HG02623 (cell line): Measurements from ENCODE around the gene RNF123.

Experiments used
- ATAC-seq: cut with Tn5 transposase; IDR thresholded peaks from one replicate; pipeline ENCODE4 v1.9.1; 2021; ENCODE audit warnings: moderate library complexity; ENCODE audit not compliant: unreplicated experiment

The RNF123 gene

GRCh38 chr3:49689046-49689907, at the start of gene RNF123, which contains the start of gene MST1:
Gene RNF123 (plus strand): TSS chr3:49689557. CDS start chr3:49691166, 1,609 bp downstream.
Gene MST1 (minus strand): TSS chr3:49689474. CDS start chr3:49688691, 783 bp downstream.
- ATAC-seq: peak; percentile 38

DNA sequence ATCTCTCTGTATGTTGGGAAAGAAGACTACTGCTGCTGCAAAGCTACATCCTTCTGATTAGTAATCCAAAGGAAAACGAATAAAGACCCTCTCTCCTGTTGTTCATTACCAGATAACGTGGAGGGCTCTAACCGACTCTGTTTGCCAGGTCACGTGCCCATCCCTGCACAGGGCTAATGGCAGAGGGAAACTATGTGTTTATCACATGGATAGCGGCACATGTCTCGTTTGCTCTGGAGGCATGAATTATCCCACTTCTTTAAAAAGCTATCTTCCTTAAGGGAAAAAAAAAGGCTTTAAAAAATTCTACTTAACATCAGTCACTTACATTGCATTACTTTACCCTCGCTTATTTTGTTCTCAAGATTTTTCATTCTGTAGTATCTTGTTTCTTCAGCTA, 48.1 kb upstream of the RNF123 start:
- no peak for ATAC-seq

GRCh38 chr3:49641921-49642707, 47.2 kb upstream of the RNF123 start:
- ATAC-seq: no peak

GRCh38 chr3:49642708-49643145, 46.6 kb upstream of the RNF123 start:
- no peak for ATAC-seq

DNA sequence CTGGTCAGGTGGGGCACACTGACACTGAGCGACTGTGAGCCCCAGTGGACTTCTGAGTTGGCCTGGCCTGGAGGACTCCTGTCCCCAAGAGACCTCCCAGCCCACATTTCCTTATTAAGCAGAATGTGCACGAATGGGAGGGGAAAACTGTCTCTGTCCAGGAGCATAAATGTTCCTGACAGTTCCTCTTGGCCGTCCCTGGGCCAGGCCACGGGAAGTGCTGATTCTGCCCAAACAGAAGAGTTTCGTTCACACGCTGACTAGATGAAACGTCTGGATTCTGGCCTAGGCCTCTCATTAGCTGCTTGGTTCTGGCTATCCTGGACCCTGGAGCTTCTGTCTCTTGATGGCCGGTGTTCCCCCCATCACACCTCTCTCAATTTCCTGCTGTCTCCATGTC, 44.7 kb upstream of the RNF123 start:
- no peak for ATAC-seq

GRCh38 chr3:49646236-49646635, 43.1 kb upstream of the RNF123 start:
- no peak for ATAC-seq

- ATAC-seq: no peak
These were observed 41.6 kb upstream of the RNF123 start for GRCh38 chr3:49647741-49648140.

DNA sequence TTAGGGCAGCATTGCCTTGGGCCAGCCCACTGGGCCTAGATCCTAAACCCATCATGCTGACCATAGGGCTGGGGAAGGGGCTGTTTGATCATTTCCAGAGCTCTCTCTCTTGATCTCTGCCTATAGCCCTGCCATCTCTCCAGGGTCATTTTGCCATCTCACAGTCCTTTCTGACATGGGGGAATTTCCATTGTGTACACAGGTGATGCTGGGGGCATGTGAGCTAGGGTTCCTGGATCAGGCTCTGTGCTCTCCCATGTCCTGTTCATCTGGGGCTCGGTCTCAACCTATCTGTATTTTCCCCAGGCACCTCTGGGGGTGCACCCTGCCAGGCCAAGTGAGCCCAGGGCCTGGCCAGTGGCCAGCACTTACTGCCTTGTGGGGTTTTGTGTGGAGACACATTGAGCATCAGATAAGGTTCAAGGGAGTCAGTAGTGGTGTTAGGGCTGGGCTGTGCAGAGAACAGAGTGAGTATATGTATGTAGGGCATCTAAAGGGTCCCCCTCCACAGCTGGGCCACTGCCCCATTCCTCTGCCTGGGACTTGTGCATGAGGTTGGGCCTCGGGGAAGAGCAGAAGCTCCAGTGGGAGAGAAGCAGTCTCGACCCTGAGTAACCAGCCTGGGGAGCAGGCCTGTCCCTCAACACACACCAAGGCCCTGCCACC, 40.9 kb upstream of the RNF123 start:
- ATAC-seq: no peak

DNA sequence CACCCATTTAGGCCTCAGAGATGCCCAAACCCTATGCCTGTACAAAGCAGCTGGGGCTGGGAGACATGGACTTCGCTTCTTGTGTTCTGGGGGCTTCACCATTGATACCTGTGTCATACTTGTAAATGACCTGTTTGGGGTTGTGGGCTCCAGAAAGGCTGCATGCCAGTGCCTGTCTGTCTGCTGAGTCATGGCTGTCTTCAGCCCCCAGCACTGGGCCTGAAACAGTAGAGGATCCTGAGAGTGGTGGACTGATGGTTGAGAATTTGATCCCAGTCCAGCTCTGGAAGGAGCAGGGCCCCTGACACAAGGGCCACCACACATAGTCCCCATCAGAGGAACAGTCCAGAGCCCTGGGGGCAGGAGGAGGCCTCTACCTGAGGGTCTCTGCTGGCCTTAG, 39.8 kb upstream of the RNF123 start:
- no peak for ATAC-seq

DNA sequence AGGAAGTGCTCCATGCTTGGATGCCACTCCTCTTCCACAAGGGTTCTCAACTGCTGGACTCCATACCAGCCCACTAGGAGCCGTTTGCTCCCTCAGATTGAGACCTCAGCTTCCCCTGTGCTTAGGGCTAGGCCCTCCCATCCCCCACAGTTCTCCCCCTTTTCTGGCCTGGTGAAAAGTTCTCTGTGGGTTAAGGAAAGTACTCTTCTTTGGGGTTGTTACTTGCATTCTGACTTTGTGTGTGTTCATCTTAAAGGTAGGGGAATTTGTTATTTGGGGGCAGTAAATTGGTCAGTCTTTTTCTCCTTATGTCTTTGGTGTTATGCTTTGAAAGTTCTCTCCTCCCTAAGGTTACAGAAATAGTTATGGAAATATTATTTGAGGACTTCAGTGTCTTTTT, 39.2 kb upstream of the RNF123 start:
- no peak for ATAC-seq

DNA sequence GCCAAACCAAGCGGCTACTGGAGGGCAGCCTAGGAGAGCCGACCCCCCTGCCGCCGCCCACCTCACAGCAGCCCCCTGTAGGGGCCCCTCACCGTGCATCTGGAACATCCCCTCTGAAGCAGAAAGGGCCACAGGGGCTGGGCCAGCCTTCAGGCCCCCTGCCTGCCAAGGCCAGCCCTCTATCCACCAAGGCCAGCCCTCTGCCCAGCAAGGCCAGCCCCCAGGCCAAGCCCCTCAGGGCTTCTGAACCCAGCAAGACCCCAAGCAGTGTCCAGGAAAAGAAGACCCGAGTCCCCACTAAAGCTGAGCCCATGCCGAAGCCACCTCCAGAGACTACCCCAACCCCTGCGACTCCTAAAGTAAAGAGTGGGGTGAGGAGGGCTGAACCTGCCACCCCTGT, 38.7 kb upstream of the RNF123 start:
- no peak for ATAC-seq

- no peak for ATAC-seq
These were observed 37.0 kb upstream of the RNF123 start for GRCh38 chr3:49652218-49652902.

- no peak for ATAC-seq
These were observed 36.4 kb upstream of the RNF123 start for GRCh38 chr3:49652903-49653415.

- no peak for ATAC-seq
These were observed 35.7 kb upstream of the RNF123 start for GRCh38 chr3:49653621-49654020.

DNA sequence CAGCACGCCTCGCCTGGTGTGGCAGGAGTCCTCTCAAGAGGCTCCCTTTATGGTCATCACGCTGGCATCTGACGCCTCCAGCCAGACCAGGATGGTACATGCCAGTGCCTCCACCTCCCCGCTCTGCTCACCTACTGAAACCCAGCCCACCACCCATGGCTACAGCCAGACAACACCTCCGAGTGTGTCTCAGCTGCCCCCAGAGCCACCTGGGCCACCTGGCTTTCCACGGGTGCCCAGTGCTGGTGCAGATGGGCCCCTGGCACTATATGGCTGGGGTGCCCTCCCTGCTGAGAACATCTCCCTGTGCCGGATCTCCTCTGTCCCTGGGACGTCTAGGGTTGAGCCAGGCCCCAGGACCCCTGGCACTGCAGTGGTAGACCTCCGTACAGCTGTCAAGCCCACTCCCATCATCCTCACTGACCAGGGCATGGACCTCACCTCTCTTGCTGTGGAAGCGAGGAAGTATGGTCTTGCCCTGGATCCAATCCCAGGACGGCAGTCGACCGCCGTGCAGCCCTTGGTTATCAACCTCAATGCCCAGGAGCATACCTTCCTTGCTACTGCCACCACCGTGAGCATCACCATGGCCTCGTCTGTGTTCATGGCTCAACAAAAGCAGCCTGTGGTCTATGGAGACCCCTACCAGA, 35.1 kb upstream of the RNF123 start:
- no peak for ATAC-seq

DNA sequence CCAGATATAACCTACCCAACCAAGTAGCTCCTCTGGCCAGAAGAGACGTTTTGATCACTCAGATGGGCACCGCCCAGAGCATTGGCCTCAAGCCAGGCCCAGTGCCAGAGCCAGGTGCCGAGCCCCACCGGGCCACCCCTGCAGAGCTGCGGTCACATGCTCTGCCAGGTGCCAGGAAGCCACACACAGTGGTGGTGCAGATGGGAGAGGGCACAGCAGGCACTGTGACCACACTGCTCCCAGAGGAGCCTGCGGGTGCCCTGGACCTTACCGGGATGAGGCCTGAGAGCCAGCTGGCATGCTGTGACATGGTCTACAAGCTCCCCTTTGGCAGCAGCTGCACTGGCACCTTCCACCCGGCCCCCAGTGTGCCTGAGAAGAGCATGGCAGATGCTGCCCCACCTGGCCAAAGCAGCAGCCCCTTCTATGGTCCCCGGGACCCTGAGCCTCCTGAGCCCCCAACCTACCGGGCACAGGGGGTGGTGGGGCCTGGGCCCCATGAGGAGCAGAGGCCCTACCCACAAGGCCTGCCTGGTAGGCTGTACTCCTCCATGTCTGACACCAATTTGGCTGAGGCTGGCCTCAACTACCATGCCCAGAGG, 34.3 kb upstream of the RNF123 start:
- ATAC-seq: no peak

- ATAC-seq: no peak
These were observed 33.5 kb upstream of the RNF123 start for GRCh38 chr3:49655731-49656285.

GRCh38 chr3:49656541-49657112, 32.7 kb upstream of the RNF123 start:
- no peak for ATAC-seq
